Liver (tissue), 9 donors: ENCODE results near the gene KIFC3. TPM values are rescaled to one million over a fixed set of nuclear protein-coding genes. Genes with fewer than 3 reads are reported as not detected.

Source experiments
- DNase-seq: peaks from one replicate; pipeline ENCODE4 v3.0.0-alpha.2; 2017; ENCODE audit warnings: low spot score
- H3K27ac ChIP-seq, 2 donors: one replicate each; pipeline ENCODE4 v1.7.0; 2013; ENCODE audit warnings: inconsistent platforms in 2 of 2, low read length in 2 of 2, control low read depth in 1 of 2, low read depth in 1 of 2, mild to moderate bottlenecking in 1 of 2
- H3K27me3 ChIP-seq, 4 donors: one replicate each; pipeline versions ENCODE4 v1.6.1 to v1.7.0; 2013; ENCODE audit warnings: low read length in 3 of 4, inconsistent platforms in 1 of 4, mild to moderate bottlenecking in 1 of 4, moderate library complexity in 1 of 4; ENCODE audit not compliant: control insufficient read depth in 4 of 4, insufficient read depth in 4 of 4
- H3K36me3 ChIP-seq, 4 donors: one replicate each; pipeline versions ENCODE4 v1.6.1 to v1.7.0; 2013; ENCODE audit warnings: low read length in 3 of 4, mild to moderate bottlenecking in 3 of 4, low read depth in 1 of 4, moderate library complexity in 1 of 4; ENCODE audit not compliant: control insufficient read depth in 4 of 4, insufficient read depth in 3 of 4
- H3K4me1 ChIP-seq, 4 donors: one replicate each; pipeline versions ENCODE4 v1.6.1 to v1.7.0; 2013; ENCODE audit warnings: low read length in 3 of 4, mild to moderate bottlenecking in 3 of 4, moderate library complexity in 1 of 4; ENCODE audit not compliant: control insufficient read depth in 4 of 4, insufficient read depth in 4 of 4
- H3K4me3 ChIP-seq, 3 donors: one replicate each; pipeline versions ENCODE4 v1.6.1 to v1.7.0; 2013; ENCODE audit warnings: low read length in 3 of 3, control low read depth in 1 of 3, low read depth in 1 of 3, mild to moderate bottlenecking in 1 of 3
- H3K9ac ChIP-seq, 2 donors: one replicate each; pipeline ENCODE4 v1.7.0; 2013; ENCODE audit warnings: low read length in 2 of 2, mild to moderate bottlenecking in 2 of 2, moderate library complexity in 2 of 2, control low read depth in 1 of 2, low read depth in 1 of 2
- H3K9me3 ChIP-seq, 4 donors: one replicate each; pipeline versions ENCODE4 v1.6.1 to v1.7.0; 2013; ENCODE audit warnings: low read length in 3 of 4; ENCODE audit not compliant: control insufficient read depth in 4 of 4
- CTCF ChIP-seq: fragments of 150-350 bp; IDR thresholded peaks from 2 replicates; pipeline ENCODE4 v1.5.1; 2017; ENCODE audit warnings: improper control_type of control experiment, low read depth, low read length; ENCODE audit not compliant: missing input control
- FOXA1 ChIP-seq: IDR thresholded peaks from 2 replicates; pipeline ENCODE4 v1.6.1; 2016; ENCODE audit warnings: antibody characterized with exemption
- FOXA2 ChIP-seq: IDR thresholded peaks from 2 replicates; pipeline ENCODE4 v1.6.1; 2016; ENCODE audit warnings: antibody characterized with exemption
- GABPA ChIP-seq, 2 donors: IDR thresholded peaks in 1 of 2; conservative IDR thresholded peaks in 1 of 2; 2 replicates each; pipeline ENCODE4 v1.6.1; 2016; ENCODE audit warnings: antibody characterized with exemption in 2 of 2, mild to moderate bottlenecking in 1 of 2, moderate library complexity in 1 of 2
- HNF4A ChIP-seq, 2 donors: conservative IDR thresholded peaks; 2 replicates each; pipeline ENCODE4 v1.6.1; 2016; ENCODE audit warnings: antibody characterized with exemption in 2 of 2, mild to moderate bottlenecking in 2 of 2
- HNF4G ChIP-seq: IDR thresholded peaks from 2 replicates; pipeline ENCODE4 v1.6.1; 2016; ENCODE audit warnings: antibody characterized with exemption
- JUND ChIP-seq, 2 donors: IDR thresholded peaks; 2 replicates each; pipeline ENCODE4 v1.6.1; 2016; ENCODE audit warnings: antibody characterized with exemption in 2 of 2
- MAX ChIP-seq: IDR thresholded peaks from 2 replicates; pipeline ENCODE4 v1.6.1; 2016; ENCODE audit warnings: antibody characterized with exemption
- NR2F2 ChIP-seq: IDR thresholded peaks from 2 replicates; pipeline ENCODE4 v1.6.1; 2016; ENCODE audit warnings: antibody characterized with exemption
- RAD21 ChIP-seq, 2 donors: IDR thresholded peaks; 2 replicates each; pipeline ENCODE4 v1.6.1; 2016; ENCODE audit warnings: antibody characterized with exemption in 2 of 2, mild to moderate bottlenecking in 2 of 2
- REST ChIP-seq: IDR thresholded peaks from 2 replicates; pipeline ENCODE4 v1.6.1; 2016; ENCODE audit warnings: antibody characterized with exemption, mild to moderate bottlenecking
- RXRA ChIP-seq, 2 donors: IDR thresholded peaks; 2 replicates each; pipeline ENCODE4 v1.6.1; 2017 to 2018; ENCODE audit warnings: antibody characterized with exemption in 2 of 2, mild to moderate bottlenecking in 1 of 2
- SP1 ChIP-seq: IDR thresholded peaks from 2 replicates; pipeline ENCODE4 v1.6.1; 2018; ENCODE audit warnings: antibody characterized with exemption, mild to moderate bottlenecking
- TAF1 ChIP-seq: conservative IDR thresholded peaks from 2 replicates; pipeline ENCODE4 v1.6.1; 2016; ENCODE audit warnings: antibody characterized with exemption, mild to moderate bottlenecking
- YY1 ChIP-seq: IDR thresholded peaks from 2 replicates; pipeline ENCODE4 v1.6.1; 2016; ENCODE audit warnings: antibody characterized with exemption, mild to moderate bottlenecking
- WGBS: extraction: QIAGEN DNeasy Blood & Tissue Kit; methylation state at CpG from one replicate; pipeline ENCODE4 v1.1.7; 2013; 5-methylcytosine and 5-hydroxymethylcytosine counted together
- polyA plus RNA-seq, 2 donors: library from polyadenylated mRNA; stranded (reverse) in 1 of 2; unstranded in 1 of 2; fragments of 200-250 nt in 1 of 2; fragments of >200 nt in 1 of 2; fragmentation: Nextera tagmentation in 1 of 2; extraction: Ambion mirVana in 1 of 2; gene quantifications; one replicate each; pipeline versions ENCODE4 v1.2.1 to v1.2.3, GENCODE V29; 2013 to 2015
- total RNA-seq, 2 donors: library from RNA; depleted of rRNA; stranded (reverse); fragments of >200 nt; gene quantifications; one replicate each; pipeline ENCODE4 v1.2.3, GENCODE V29; 2014
- TF ChIP-seq, protein P1 (sequence below): IDR thresholded peaks from 2 replicates; pipeline ENCODE4 v1.6.1; 2016; ENCODE audit warnings: antibody characterized with exemption
- donor health status: healthy.
- donor health status: healthy.
- donor health status: healthy.
- donor health status: healthy.
- donor health status: healthy.

The KIFC3 gene
- total and polyA plus RNA-seq, 4 donors: 16.5 to 103 (median 27.4) TPM

DNA sequence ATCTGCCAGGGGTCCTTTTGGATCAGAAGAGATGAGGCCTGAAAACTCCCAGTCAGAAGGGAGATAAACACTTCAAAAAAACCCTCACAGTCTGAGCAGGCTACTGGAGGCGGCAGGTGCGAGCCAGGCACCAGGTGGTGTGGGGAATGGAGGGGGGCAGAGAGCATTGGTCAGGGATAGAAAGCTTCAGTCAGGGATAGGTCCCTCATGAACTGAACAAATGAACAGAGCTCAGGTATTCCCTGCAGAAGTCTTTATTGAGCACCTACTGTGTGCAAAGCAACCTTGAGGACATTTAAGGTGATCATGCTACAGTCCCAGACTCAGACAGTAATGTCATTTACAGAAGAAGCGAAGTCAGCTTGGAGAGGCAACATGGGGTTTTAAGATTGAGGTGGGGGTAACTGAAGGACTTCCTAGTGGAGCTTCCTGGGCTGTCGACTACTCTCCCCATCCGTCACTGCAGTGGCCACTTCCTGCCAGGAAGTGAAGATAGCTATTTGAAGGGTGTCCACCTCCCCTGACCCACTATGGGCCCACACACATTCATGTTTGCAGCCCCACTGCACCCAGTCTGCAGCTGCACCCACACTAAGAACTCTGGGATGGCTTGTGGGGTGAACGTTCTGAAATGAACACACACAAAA, 3.2 kb downstream of the KIFC3 start:
- Histone ChIP-seq H3K4me3 (peak overlapping the region in 1 of 3 donors; percentile 59), H3K27me3 (no peaks in the 10 kb centered on the region), H3K36me3 (peaks cover 0 to 8% (median 5%) of the 10 kb centered on the region in 4 donors), H3K27ac (peak overlapping the region; percentile 93 to 96), H3K4me1 (peaks cover 29 to 80% (median 68%) of the 10 kb centered on the region in 4 donors), H3K9ac (peak overlapping the region in 1 of 2 donors; percentile 2), H3K9me3 (no peaks in the 10 kb centered on the region)
- TF ChIP-seq FOXA2 (peak; percentile 19), JUND (IDR thresholded peaks at IDR 0.05) (no peak)
- no peak for DNase-seq
- 52% methylated on average over 6 of the region's 6 CpGs for WGBS

DNA sequence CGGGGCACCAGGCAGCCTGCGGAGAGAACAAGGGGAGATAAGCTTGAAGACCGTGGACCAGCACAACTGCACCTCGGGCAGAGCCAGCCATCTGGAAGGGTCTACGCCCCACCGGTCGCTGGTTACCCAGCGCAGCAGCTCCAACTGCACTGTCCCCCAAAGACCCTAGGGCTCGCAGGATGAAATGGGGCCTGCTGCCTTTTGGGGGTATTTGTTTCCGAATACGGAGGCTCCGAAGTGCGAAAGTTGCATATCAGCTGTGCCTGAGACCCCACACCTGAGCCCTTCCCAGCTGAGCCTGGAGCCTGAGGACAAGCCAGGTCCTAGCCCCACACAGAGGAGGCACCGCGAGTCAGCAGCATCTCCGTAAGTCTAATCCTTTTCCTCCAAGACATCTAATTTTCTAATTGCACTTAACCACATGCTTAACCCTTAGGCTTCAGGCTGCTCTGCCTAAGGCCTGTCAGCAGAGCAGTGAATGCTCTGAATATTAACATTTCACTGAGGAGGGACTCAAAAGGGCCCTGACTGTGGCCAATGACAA, 4.0 kb downstream of the KIFC3 start:
- Histone ChIP-seq H3K9me3 (no peaks in the 10 kb centered on the region), H3K9ac (peak overlapping the region; percentile 19 to 35), H3K36me3 (peaks cover 0 to 11% (median 8%) of the 10 kb centered on the region in 4 donors), H3K4me3 (peak overlapping the region; percentile 7 to 59 (median 52)), H3K27me3 (no peaks in the 10 kb centered on the region), H3K27ac (peak overlapping the region; percentile 93 to 96), H3K4me1 (peaks cover 29 to 75% (median 65%) of the 10 kb centered on the region in 4 donors)
- WGBS: 40% methylated on average over 16 of the region's 16 CpGs
- TF ChIP-seq JUND (IDR thresholded peaks at IDR 0.05) (no peak), FOXA1 (no peak), YY1 (no peak), RXRA (IDR thresholded peaks at IDR 0.05) (no peak), SP1 (no peak), MAX (no peak), CTCF (no peak), NR2F2 (no peak), GABPA (IDR thresholded peaks at IDR 0.05 in 1 of 2, conservative IDR thresholded peaks at IDR 0.05 in 1 of 2) (no peak), TAF1 (no peak), REST (no peak), RAD21 (IDR thresholded peaks at IDR 0.05) (no peak), HNF4G (no peak), HNF4A (conservative IDR thresholded peaks at IDR 0.05) (no peak)
- TF ChIP-seq, protein P1, sequence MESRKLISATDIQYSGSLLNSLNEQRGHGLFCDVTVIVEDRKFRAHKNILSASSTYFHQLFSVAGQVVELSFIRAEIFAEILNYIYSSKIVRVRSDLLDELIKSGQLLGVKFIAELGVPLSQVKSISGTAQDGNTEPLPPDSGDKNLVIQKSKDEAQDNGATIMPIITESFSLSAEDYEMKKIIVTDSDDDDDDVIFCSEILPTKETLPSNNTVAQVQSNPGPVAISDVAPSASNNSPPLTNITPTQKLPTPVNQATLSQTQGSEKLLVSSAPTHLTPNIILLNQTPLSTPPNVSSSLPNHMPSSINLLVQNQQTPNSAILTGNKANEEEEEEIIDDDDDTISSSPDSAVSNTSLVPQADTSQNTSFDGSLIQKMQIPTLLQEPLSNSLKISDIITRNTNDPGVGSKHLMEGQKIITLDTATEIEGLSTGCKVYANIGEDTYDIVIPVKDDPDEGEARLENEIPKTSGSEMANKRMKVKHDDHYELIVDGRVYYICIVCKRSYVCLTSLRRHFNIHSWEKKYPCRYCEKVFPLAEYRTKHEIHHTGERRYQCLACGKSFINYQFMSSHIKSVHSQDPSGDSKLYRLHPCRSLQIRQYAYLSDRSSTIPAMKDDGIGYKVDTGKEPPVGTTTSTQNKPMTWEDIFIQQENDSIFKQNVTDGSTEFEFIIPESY: no peak
- DNase-seq: no peak
